IPS-18c (cell line): Measurements from ENCODE around the gene ALKBH1.
"Not testable (repeated sequence)": the region's sequence is repeated elsewhere in the genome, so short reads cannot be mapped to it uniquely, and the experiment has no call there.

ENCODE experiments used
- H3K4me3 ChIP-seq: 2 replicates; pipeline ENCODE4 v1.7.0; 2013; ENCODE audit warnings: low read depth, mild to moderate bottlenecking, low read length, moderate library complexity; ENCODE audit not compliant: insufficient read depth
- H3K9me3 ChIP-seq: one replicate; pipeline ENCODE4 v1.6.1; 2013; ENCODE audit warnings: mild to moderate bottlenecking, low read length, moderate library complexity; ENCODE audit not compliant: control insufficient read depth, insufficient read depth

Gene ALKBH1

GRCh38 chr14:77691259-77691658 lies 16.6 kb downstream of the ALKBH1 start:
- H3K4me3 ChIP-seq, result no peak overlapping the region
- no peaks in the 10 kb centered on the region for H3K9me3 ChIP-seq

- Histone ChIP-seq H3K9me3 (no peaks in the 10 kb centered on the region), H3K4me3 (no peak overlapping the region)
Measured at GRCh38 chr14:77682158-77682553, 25.7 kb downstream of the ALKBH1 start.

GRCh38 chr14:77681196-77682157 lies 26.3 kb downstream of the ALKBH1 start:
- H3K9me3 ChIP-seq, result no peaks in the 10 kb centered on the region
- H3K4me3 ChIP-seq, result no peak overlapping the region

- Histone ChIP-seq H3K4me3 (no peak overlapping the region), H3K9me3 (no peaks in the 10 kb centered on the region)
Measured at GRCh38 chr14:77674931-77675330, 32.9 kb downstream of the ALKBH1 start.

GRCh38 chr14:77673193-77673592 lies 34.6 kb downstream of the ALKBH1 start:
- H3K9me3 ChIP-seq, result no peaks in the 10 kb centered on the region
- H3K4me3 ChIP-seq, result no peak overlapping the region

- Histone ChIP-seq H3K4me3 (no peak overlapping the region), H3K9me3 (no peaks in the 10 kb centered on the region)
Measured at GRCh38 chr14:77667331-77667730, 40.5 kb downstream of the ALKBH1 start.

- H3K9me3 ChIP-seq, result no peaks in the 10 kb centered on the region
- no peak overlapping the region for H3K4me3 ChIP-seq
Measured at GRCh38 chr14:77663293-77663692, 44.5 kb downstream of the ALKBH1 start.

GRCh38 chr14:77661562-77661961 lies 46.3 kb downstream of the ALKBH1 start:
- H3K4me3 ChIP-seq, H3K9me3 ChIP-seq: not testable (repeated sequence)

- H3K4me3 ChIP-seq, result no peak overlapping the region; the same call in 1 of the 2 replicates
Measured at GRCh38 chr14:77660754-77661153, 47.1 kb downstream of the ALKBH1 start.

GRCh38 chr14:77659831-77660230 lies 48.0 kb downstream of the ALKBH1 start:
- no peak overlapping the region; the same call in 1 of the 2 replicates for H3K4me3 ChIP-seq
- no peaks in the 10 kb centered on the region for H3K9me3 ChIP-seq

More at GRCh38 chr14:77660754-77661153, 47.1 kb downstream of the ALKBH1 start:
- no peaks in the 10 kb centered on the region for H3K9me3 ChIP-seq

- Histone ChIP-seq H3K4me3 (no peak overlapping the region), H3K9me3 (no peaks in the 10 kb centered on the region)
Measured at GRCh38 chr14:77657280-77657679, 50.5 kb downstream of the ALKBH1 start.

GRCh38 chr14:77654001-77654441 lies 53.8 kb downstream of the ALKBH1 start:
- Histone ChIP-seq H3K4me3 (no peak overlapping the region), H3K9me3 (no peaks in the 10 kb centered on the region)

GRCh38 chr14:77649326-77649725 lies 58.5 kb downstream of the ALKBH1 start:
- Histone ChIP-seq H3K4me3 (no peak overlapping the region), H3K9me3 (no peaks in the 10 kb centered on the region)

- Histone ChIP-seq H3K9me3 (no peaks in the 10 kb centered on the region), H3K4me3 (no peak overlapping the region)
Measured at GRCh38 chr14:77648520-77649200, 59.2 kb downstream of the ALKBH1 start.

- Histone ChIP-seq H3K9me3 (no peaks in the 10 kb centered on the region), H3K4me3 (no peak overlapping the region)
Measured at GRCh38 chr14:77647853-77648252, 60.0 kb downstream of the ALKBH1 start.

GRCh38 chr14:77646907-77647306 lies 60.9 kb downstream of the ALKBH1 start:
- Histone ChIP-seq H3K9me3 (no peaks in the 10 kb centered on the region), H3K4me3 (no peak overlapping the region)

GRCh38 chr14:77645520-77646230 lies 62.1 kb downstream of the ALKBH1 start:
- Histone ChIP-seq H3K9me3 (no peaks in the 10 kb centered on the region), H3K4me3 (no peak overlapping the region)
